Central memory CD4-positive, alpha-beta T cell (primary cell): ENCODE results near the gene FOXR2.

Experiments
- DNase-seq: peaks from one replicate; pipeline ENCODE4 v3.0.0; 2022
- total RNA-seq, 3 experiments: gene quantifications; one replicate each; lab custom pipeline; 2026; lab: John Stamatoyannopoulos, UW

FOXR2 gene, protein sequence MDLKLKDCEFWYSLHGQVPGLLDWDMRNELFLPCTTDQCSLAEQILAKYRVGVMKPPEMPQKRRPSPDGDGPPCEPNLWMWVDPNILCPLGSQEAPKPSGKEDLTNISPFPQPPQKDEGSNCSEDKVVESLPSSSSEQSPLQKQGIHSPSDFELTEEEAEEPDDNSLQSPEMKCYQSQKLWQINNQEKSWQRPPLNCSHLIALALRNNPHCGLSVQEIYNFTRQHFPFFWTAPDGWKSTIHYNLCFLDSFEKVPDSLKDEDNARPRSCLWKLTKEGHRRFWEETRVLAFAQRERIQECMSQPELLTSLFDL
- 0 reads per million in 3 experiments for total RNA-seq

DNA sequence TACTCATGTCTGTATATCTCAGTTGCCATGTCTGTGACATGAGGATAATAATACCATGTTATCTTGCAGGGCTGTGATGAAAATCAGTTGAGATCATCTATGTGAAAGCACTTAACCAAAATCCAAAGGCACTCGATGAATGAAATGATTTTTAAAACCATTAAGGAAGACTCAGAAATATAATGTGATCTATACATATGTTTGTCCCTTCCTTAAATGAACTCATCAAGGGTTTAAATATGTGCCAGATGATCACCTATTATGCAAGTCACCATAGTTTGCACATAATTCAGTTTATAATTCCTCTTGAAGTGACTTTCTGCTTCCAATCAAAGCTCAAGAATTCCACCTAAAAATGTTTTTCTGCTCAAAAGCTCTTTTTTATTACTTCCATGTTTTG, at the start of gene FOXR2:
Gene FOXR2 (plus strand): TSS at position 301 of the 400 bp plus-strand sequence. CDS start 312 bp downstream, outside the sequence.
- DNase-seq: no peak

DNA sequence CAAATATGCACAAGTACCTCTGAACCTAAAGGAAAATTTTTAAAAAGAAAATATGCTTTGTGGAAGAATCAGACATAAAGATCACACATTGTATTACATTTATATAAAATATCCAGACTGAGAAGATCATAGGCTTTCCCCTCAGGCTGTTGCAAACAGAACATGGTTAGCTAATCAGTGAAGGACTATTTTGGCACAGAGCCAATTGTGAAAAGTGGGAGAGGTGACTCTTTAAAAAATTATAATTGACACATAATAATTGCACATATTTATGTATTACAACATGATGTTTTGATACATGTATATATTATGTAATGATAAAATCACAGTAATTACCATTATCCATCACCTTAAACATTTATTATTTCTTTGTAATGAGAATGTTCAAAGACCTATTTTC, 44.1 kb upstream of the FOXR2 start:
- DNase-seq: no peak

DNA sequence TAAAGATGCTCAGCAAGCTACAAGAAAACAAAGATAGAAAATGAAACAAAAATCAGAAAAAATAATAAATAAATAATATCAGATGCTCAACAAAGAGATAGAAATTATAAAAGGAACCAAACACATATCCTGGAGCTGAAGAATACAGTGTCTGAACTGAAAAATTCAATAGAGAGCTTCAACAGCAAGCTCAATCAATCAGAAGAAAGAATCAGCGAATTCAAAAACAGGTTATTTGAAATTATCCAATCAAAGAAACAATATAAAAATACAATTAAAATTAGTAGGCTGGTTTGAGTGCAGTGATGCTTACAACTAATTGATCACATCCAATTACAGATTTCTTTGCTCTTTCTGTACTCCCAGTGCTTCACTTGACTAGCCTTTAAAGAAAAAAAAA, 40.8 kb upstream of the FOXR2 start:
- no peak for DNase-seq

DNA sequence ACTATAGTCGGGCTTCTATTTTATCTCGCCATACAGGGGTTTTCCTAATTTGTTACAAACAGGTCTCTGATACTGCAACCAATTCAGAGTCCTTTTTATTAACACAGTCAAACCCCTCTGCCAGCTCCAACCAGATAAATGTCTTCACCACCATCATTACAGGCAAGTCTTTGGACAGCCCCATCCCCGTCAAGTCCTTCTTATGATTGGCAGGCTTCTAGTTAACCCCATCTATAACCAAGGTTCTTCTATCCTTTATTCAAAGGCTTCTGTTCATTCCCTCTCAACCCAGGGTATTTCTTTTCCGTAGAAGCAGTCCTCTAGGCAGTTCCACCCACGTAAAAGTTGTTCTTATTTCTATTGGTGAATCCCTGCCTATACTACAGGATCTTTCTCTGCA, 29.9 kb upstream of the FOXR2 start:
- DNase-seq: no peak

DNA sequence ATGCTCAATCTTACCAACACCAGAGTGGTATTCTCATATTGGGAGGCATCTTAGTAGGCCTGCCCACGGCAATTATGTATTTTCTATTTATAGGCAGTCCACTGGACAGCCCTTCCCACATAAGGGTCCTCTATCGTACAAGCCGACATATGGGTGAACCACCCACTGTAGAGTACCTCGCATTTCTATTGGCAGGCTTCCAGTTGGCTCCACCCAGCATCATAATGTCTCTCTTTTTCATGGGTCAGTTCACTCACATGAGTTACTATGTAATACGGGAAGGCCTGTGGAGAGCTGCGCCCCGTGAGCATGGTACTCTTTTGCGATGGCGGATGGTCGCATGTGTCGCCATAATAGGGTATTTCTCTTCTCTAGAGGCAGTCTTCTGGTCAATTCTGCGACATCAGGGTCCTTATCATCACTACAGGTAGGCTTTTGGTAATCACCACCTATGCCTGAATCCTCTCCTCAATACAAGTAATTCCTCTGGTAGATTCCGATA, 29.4 kb upstream of the FOXR2 start:
- no peak for DNase-seq

DNA sequence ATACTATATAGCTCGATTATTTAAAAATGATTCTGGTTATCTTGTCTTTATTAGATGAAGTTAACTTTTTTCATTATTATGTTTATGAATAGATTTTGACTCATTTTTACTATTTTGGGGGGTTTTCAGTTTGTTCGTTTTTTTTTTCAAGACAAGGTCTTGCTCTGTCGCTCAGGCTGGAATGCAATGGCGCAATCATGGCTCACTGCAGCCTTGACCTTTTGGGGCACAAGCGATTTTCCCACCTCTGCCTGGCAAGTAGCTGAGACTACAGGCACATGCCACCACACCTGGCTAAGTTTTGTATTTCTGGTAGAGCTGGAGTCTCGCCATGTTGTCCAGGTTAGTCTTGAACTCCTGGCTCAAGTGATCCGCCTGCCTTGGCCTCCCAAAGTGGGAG, 24.9 kb upstream of the FOXR2 start:
- no peak for DNase-seq

DNA sequence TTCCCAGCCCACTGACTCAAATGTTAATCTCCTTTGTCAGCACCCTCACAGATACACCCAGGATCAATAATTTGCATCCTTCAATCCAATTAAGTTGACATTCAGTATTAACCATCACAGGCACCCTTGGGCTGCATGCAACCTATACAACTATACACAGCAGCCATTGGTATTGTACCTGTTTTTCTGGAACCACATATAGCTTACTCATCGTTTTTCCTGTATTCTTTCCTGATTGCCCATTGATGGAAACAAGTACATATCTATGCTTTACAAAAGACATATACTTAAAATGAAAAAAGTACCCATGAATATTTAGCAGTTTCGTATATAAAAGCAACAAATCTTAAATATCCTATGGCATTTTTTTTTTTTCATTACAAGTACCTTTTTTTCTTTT, 3.7 kb upstream of the FOXR2 start:
- DNase-seq: no peak

DNA sequence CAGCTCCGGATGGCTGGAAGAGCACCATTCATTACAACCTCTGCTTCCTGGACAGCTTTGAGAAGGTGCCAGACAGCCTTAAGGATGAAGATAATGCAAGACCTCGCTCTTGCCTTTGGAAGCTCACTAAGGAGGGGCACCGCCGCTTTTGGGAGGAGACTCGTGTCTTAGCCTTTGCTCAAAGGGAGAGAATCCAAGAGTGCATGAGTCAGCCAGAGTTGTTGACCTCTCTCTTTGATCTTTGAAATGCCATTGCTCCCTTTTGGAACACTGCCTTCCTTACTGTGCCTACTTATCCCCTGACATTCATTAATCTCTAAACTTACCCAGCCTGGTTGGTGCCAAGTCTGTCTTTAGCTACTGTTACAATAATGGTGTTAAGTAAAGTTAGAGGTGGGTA, 1.2 kb downstream of the FOXR2 start:
- DNase-seq: no peak

DNA sequence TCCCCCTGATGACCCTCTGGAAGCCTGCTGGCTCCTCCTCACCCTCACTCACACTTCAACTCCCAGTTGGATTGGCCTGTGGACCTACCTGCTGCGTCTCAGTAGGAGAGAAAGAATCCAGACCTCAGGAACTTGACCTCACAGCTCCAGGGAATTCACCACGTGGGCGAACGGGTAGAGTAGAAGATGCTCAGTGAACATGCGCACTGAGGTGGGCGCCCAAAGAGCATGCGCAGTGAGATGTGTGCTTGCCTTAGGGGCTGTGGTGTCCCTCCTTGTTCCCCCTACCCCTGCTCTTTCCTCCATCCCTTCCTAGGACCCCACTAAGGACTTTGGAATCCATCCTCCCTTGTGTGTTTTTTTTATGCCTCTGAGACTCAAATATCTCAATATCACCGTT, 12.9 kb downstream of the FOXR2 start:
- no peak for DNase-seq

DNA sequence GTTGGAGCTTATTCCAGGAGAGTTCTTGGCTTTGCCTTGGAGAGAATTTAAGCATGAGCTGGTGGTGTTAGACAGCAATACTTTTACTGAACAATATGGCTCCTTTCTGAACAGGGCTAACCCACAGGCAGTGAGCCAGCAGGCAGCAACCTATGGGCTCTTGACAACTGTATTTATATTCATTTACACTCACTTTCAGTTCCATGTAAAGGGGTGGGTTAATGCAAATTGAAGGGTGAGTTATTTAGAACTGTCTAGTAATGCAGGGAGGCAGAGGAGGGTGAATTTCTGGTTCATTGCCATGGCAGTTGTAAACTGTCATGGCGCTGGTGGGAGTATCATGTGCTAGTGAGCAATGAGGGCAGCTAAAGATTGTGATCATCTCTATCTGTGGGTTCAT, 15.7 kb downstream of the FOXR2 start:
- no peak for DNase-seq

DNA sequence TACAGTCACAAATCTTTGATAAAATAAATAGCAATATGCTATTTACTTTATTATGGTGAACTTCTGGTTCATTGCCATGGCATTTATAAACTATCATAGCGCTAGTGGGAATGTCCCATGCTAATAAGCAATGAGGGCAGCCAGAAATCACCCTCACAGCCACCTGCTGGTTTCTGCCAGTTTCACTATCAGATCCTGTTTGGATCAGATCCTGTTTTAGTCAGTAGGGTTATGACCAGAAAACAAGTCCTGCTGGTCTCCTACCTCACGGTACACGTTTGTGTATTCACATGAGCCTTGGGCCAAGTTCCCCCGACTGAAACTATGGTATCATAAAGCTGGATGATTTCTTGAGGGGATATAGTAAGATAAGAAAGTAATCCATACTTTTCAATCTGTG, 17.7 kb downstream of the FOXR2 start:
- no peak for DNase-seq

DNA sequence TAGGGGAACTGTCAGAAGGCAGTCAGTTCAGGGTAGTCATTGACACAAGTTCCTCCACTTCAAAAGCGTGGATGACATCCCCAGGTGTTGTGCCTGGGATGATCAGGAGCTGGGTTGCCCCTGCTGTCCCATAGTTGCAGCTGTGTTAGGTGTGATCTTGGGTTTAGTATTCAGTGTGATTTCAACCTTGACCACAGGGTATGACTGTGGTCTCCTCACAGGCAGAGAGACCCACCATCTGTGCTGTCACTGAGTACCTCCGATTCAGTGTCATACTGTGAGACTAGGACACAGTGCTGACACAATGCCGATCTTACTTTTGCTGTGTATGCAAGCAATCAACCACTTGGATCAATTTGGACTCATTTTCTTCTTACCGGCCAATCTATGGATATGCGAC, 25.2 kb downstream of the FOXR2 start:
- DNase-seq: no peak

DNA sequence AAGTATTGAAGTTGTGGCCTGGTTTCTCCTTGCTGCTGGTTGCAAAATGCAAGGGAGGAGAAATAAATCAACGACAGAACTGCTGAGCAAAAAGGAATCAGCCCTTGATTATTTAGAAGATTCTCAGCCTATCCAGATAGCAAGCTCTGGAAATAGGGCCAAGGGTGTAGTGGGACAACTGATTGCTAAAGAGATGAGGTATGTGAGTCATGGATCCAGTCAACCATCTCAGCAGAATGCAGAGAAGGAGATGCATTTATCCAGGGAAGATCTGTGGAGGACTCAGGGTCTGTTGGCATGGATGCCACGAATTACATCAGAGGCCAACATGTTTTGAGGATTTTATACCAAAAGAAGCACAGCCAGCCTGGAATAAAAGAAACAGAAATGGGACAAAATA, 36.7 kb downstream of the FOXR2 start:
- DNase-seq: no peak

DNA sequence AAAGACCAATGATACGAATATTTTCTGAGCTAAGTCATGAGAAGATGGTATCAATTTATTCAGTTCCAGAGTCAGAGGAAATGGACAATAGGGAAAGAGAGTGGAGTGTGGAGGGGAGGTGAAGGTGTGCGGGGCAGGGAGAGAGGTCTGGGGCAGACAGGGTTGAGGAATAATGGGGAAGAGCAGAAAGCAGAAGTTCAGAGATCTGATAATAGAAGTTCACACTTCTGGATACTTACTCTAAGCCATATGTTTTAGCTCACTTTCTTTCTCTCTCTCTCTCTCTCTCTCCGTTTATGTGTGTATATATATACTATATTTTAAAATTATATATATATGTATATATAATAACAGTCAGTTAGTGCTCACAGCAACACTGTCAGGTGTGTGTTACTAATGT, 40.4 kb downstream of the FOXR2 start:
- no peak for DNase-seq

DNA sequence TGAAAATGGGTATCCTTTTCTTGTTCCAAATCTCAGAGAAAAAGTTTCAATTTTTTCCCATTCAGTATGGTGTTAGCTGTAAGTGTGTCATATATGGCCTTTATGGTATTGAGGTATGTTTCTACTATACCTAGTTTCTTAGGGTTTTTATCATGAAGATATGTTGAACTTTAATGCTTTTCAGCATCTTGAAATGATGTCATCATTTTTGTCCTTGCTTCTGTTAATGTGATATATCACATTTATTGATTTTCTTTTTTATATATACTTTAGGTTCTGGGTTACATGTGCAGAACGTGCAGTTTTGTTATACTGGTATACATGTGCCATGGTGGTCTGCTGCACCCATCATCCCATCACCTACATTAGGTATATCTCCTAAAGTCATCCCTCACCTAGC, 44.9 kb downstream of the FOXR2 start:
- no peak for DNase-seq
